Measurements from ENCODE around the gene TSPAN33.

Gene TSPAN33, protein sequence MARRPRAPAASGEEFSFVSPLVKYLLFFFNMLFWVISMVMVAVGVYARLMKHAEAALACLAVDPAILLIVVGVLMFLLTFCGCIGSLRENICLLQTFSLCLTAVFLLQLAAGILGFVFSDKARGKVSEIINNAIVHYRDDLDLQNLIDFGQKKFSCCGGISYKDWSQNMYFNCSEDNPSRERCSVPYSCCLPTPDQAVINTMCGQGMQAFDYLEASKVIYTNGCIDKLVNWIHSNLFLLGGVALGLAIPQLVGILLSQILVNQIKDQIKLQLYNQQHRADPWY

DNA sequence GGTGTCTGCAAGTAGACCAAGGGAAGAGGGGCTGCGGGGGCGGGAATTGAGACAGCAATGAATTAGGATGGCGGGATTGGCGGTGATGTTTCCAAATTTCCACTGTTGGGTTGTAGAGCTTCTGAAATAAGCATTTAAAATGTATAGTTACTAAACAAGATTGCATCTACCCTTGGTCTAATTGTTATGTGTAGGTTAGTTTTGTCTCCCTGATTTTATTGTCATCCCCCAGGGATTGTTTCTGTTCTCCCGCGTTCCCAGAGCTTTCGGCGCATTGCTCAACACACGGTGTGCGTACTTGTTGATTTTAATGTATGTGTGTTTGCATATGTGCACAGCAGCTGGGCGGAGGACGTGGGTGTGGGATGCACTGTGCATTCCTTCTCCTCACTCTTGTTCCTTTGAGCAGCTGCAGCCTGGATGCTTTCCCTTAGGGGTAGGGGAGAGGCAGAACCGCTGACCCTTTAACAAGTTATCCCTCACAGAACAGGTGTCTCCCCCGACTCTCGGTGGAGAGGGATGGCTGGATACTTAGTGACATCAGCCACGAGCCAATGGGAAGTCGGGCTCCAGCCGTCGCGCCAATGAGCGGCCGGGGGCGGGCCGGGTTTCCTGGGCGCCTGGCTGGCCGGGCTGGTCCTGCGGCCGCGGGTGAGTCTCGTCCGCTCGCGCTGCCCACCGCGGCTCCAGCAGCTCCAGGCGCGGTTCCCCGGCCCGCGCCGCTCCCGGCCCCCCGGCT is at the start of gene TSPAN33:
TSPAN33 (plus strand) TSS at position 613 of the 739 bp plus-strand sequence. CDS start 274 bp downstream, outside the sequence.
- TF ChIP-seq, protein P1, sequence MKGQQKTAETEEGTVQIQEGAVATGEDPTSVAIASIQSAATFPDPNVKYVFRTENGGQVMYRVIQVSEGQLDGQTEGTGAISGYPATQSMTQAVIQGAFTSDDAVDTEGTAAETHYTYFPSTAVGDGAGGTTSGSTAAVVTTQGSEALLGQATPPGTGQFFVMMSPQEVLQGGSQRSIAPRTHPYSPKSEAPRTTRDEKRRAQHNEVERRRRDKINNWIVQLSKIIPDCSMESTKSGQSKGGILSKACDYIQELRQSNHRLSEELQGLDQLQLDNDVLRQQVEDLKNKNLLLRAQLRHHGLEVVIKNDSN (IDR thresholded peaks at IDR 0.05), result no peak
- TF ChIP-seq YY1 (IDR thresholded peaks at IDR 0.05; ENCODE audit: low read depth) (0 out of 2 replicates have a peak, but pooled peaks have one; percentile 22), CEBPB (IDR thresholded peaks at IDR 0.05) (peak; percentile 86)

DNA sequence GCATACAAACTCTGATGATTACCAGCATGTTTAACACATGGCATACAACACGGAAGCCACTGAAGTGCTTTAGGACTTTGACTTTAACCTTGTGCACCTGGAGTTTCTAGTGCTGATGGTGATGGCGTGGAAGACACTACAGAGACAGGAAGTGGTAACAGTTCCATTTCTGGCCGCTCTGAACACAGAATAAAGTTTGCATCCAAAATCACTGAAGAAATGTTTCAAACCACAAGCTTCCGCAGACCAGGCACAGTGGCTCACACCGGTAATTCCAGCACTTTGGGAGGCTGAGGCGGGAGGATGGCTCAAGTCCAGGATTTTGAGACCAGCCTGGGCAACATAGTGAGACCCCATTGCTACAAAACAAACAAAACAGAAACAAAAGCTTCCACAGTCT is 49.2 kb upstream of the TSPAN33 start:
- TF ChIP-seq FOXM1 (IDR thresholded peaks at IDR 0.05; ENCODE audit: borderline replicate concordance, low read depth) (no peak), EGR1 (IDR thresholded peaks at IDR 0.05) (no peak), NFIC (IDR thresholded peaks at IDR 0.05) (no peak), CREB1 (IDR thresholded peaks at IDR 0.05; ENCODE audit: low read depth) (no peak), TCF12 (IDR thresholded peaks at IDR 0.05; ENCODE audit: low read depth) (no peak), YY1 (IDR thresholded peaks at IDR 0.05; ENCODE audit: low read depth) (no peak), CEBPB (IDR thresholded peaks at IDR 0.05) (no peak), ZBTB7A (IDR thresholded peaks at IDR 0.05; ENCODE audit: low read depth) (no peak), EP300 (IDR thresholded peaks at IDR 0.05; ENCODE audit: borderline replicate concordance) (no peak), TEAD4 (IDR thresholded peaks at IDR 0.05) (no peak), RAD21 (IDR thresholded peaks at IDR 0.05; ENCODE audit: low read depth) (no peak), TAF1 (IDR thresholded peaks at IDR 0.05; ENCODE audit: low read depth) (no peak)
- TF ChIP-seq, protein P2, sequence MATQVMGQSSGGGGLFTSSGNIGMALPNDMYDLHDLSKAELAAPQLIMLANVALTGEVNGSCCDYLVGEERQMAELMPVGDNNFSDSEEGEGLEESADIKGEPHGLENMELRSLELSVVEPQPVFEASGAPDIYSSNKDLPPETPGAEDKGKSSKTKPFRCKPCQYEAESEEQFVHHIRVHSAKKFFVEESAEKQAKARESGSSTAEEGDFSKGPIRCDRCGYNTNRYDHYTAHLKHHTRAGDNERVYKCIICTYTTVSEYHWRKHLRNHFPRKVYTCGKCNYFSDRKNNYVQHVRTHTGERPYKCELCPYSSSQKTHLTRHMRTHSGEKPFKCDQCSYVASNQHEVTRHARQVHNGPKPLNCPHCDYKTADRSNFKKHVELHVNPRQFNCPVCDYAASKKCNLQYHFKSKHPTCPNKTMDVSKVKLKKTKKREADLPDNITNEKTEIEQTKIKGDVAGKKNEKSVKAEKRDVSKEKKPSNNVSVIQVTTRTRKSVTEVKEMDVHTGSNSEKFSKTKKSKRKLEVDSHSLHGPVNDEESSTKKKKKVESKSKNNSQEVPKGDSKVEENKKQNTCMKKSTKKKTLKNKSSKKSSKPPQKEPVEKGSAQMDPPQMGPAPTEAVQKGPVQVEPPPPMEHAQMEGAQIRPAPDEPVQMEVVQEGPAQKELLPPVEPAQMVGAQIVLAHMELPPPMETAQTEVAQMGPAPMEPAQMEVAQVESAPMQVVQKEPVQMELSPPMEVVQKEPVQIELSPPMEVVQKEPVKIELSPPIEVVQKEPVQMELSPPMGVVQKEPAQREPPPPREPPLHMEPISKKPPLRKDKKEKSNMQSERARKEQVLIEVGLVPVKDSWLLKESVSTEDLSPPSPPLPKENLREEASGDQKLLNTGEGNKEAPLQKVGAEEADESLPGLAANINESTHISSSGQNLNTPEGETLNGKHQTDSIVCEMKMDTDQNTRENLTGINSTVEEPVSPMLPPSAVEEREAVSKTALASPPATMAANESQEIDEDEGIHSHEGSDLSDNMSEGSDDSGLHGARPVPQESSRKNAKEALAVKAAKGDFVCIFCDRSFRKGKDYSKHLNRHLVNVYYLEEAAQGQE (IDR thresholded peaks at IDR 0.05; ENCODE audit: low read depth), result no peak
- TF ChIP-seq, protein P3, sequence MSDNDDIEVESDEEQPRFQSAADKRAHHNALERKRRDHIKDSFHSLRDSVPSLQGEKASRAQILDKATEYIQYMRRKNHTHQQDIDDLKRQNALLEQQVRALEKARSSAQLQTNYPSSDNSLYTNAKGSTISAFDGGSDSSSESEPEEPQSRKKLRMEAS (IDR thresholded peaks at IDR 0.05), result no peak
- TF ChIP-seq, protein P1 (IDR thresholded peaks at IDR 0.05), result no peak

DNA sequence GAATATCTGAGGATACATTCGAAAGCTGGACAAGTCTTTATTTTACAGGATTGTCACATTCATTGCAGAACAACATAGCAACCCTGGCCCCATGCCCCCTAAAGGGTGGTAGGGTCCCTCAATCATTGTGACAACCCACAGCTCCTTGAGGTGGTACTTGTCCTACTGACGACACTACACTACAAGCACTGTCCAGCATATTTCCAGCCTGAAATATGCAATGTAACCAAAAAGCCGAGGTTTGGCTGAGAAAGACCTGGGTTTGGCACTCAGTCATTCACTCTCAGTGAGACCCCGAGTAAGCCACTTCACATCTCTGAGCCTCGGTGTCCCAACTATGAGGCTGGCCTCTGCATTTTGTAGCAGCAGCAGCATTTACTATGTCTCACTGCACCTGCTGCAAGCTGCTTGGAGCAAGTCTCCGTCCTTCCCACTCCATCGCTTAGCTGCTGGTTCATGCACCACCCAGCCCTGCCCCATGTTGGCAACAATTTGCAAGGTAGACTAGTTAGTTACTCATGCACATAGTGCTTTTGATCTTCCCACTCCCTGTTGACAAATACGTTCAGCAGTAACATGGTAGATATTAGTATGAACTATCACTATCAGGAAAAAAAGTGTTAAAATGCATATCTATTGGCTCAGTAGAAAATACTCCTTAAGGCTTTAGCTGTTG is 46.0 kb upstream of the TSPAN33 start:
- TF ChIP-seq CREB1 (IDR thresholded peaks at IDR 0.05; ENCODE audit: low read depth) (no peak), TAF1 (IDR thresholded peaks at IDR 0.05; ENCODE audit: low read depth) (no peak)
- TF ChIP-seq, protein P3 (IDR thresholded peaks at IDR 0.05), result no peak
- TF ChIP-seq, protein P2 (IDR thresholded peaks at IDR 0.05; ENCODE audit: low read depth), result peak; percentile 61

DNA sequence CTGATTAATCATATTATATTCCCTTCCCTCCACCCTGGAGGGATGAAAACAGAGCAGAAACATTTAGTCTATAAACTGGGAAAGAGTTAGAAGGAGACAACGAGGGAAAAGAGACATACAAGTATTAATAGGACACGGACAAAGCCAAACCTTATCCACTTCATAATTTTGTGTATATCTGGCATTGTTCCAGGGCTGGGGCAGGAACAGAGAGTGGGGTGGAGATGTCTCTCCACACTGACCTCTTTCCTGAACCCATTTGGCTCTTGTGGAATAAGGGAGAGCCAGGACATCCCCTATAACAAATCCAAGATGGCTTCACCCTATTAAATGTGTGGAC is 43.7 kb upstream of the TSPAN33 start:
- TF ChIP-seq FOXM1 (IDR thresholded peaks at IDR 0.05; ENCODE audit: borderline replicate concordance, low read depth) (no peak), NFIC (IDR thresholded peaks at IDR 0.05) (no peak), ZBTB7A (IDR thresholded peaks at IDR 0.05; ENCODE audit: low read depth) (no peak), TAF1 (IDR thresholded peaks at IDR 0.05; ENCODE audit: low read depth) (no peak), EP300 (IDR thresholded peaks at IDR 0.05; ENCODE audit: borderline replicate concordance) (no peak), YY1 (IDR thresholded peaks at IDR 0.05; ENCODE audit: low read depth) (no peak), CREB1 (IDR thresholded peaks at IDR 0.05; ENCODE audit: low read depth) (no peak), TEAD4 (IDR thresholded peaks at IDR 0.05) (no peak), CEBPB (IDR thresholded peaks at IDR 0.05) (no peak), EGR1 (IDR thresholded peaks at IDR 0.05) (no peak), TCF12 (IDR thresholded peaks at IDR 0.05; ENCODE audit: low read depth) (no peak), RAD21 (IDR thresholded peaks at IDR 0.05; ENCODE audit: low read depth) (no peak)
- TF ChIP-seq, protein P2 (IDR thresholded peaks at IDR 0.05; ENCODE audit: low read depth), result no peak
- TF ChIP-seq, protein P3 (IDR thresholded peaks at IDR 0.05), result no peak
- TF ChIP-seq, protein P1 (IDR thresholded peaks at IDR 0.05), result no peak

All from Ishikawa (cell line).